OCI-LY3 (cell line): ENCODE data around the gene DUSP19.
A peak's percentile ranks its signal among the peaks of the same experiment; 100 is the strongest.

Experiments used
- H2AFZ ChIP-seq: fragments of 200-600, 300-600 bp; shearing (Covaris generic); 2 replicates; pipeline ENCODE4 v1.6.0; 2014; ENCODE audit warnings: antibody characterized with exemption, low read depth, low read length
- H3K27ac ChIP-seq: fragments of 200-600, 300-600 bp; sonication (generic); 2 replicates; pipeline ENCODE4 v1.5.1; 2014; ENCODE audit warnings: mild to moderate bottlenecking, low read length, moderate library complexity, mixed read lengths
- H3K27me3 ChIP-seq: fragments of 200-600, 300-600 bp; sonication (generic); 2 replicates; pipeline ENCODE4 v1.6.1; 2014; ENCODE audit warnings: low read depth, low read length, mixed read lengths
- H3K36me3 ChIP-seq: fragments of 200-600, 300-600 bp; sonication (generic); replicated peaks from 2 replicates; pipeline ENCODE3; 2014; ENCODE audit warnings: low read depth, low read length, mixed read lengths
- H3K4me1 ChIP-seq: fragments of 300-600, 200-600 bp; sonication (generic); 2 replicates; pipeline ENCODE4 v1.6.1; 2014; ENCODE audit warnings: low read length, mixed read lengths
- H3K4me2 ChIP-seq: fragments of 200-600, 300-600 bp; sonication (generic); 2 replicates; pipeline ENCODE4 v1.6.1; 2014; ENCODE audit warnings: low read length, mixed read lengths
- H3K4me3 ChIP-seq: fragments of 300-600, 200-600 bp; sonication (generic); 2 replicates; pipeline ENCODE4 v1.5.1; 2014; ENCODE audit warnings: antibody characterized with exemption, mild to moderate bottlenecking, low read length, moderate library complexity
- H3K79me2 ChIP-seq: fragments of 300-600, 200-600 bp; shearing (Covaris generic); 2 replicates; pipeline ENCODE4 v1.6.1; 2014; ENCODE audit warnings: mild to moderate bottlenecking, low read length, mixed read lengths
- H3K9ac ChIP-seq: fragments of 300-600, 200-600 bp; shearing (Covaris generic); 2 replicates; pipeline ENCODE4 v1.6.0; 2014; ENCODE audit warnings: mild to moderate bottlenecking, low read length, moderate library complexity
- H3K9me3 ChIP-seq: fragments of 200-600, 300-600 bp; shearing (Covaris generic); 2 replicates; pipeline ENCODE4 v1.6.1; 2014; ENCODE audit warnings: low read length, mixed read lengths; ENCODE audit not compliant: insufficient read depth
- H4K20me1 ChIP-seq: fragments of 200-600, 300-600 bp; sonication (generic); 2 replicates; pipeline ENCODE4 v1.6.1; 2016; ENCODE audit warnings: low read length, mixed read lengths; ENCODE audit not compliant: insufficient read depth
- EZH2phosphoT487 ChIP-seq: fragments of 200-600 bp; shearing (Covaris generic); IDR thresholded peaks from 2 replicates; pipeline ENCODE4 v1.6.1; 2018; ENCODE audit warnings: antibody characterized with exemption, mixed run types, low read depth
- TF ChIP-seq, protein P1 (sequence below): fragments of 200-600, 300-600 bp; sonication (generic); IDR thresholded peaks from 2 replicates; pipeline ENCODE4 v1.5.1; 2014; ENCODE audit warnings: antibody characterized with exemption, low read length, low read depth

DUSP19 gene

DNA sequence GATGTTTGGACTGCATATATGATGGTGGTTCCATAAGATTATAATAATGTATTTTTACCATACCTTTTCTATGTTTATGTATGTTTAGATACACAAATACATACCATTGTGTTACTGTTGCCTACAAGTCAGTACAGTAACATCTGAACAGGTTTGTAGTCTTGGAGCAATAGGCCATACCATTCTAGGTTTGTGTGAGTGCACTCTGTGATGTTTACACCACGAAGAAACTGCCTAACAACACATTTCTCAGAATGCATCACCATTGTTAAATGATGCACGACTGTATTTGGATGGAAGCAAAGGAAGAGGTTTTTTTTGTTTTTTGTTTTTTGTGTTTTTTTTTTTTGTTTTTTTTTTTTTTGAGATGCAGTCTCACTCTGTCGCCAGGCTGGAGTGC is 9.5 kb downstream of the DUSP19 start:
- Histone ChIP-seq H3K36me3 (no peaks in the 10 kb centered on the region), H3K4me1 (peaks cover 5% of the 10 kb centered on the region), H4K20me1 (no peaks in the 10 kb centered on the region), H3K9me3 (no peaks in the 10 kb centered on the region; the same call in 1 of the 2 replicates), H3K9ac (no peak overlapping the region), H3K79me2 (no peaks in the 10 kb centered on the region), H3K27me3 (peaks cover 27% of the 10 kb centered on the region), H3K27ac (no peak overlapping the region), H3K4me3 (no peak overlapping the region), H3K4me2 (no peak overlapping the region), H2AFZ (no peak overlapping the region)
- TF ChIP-seq, protein P1, sequence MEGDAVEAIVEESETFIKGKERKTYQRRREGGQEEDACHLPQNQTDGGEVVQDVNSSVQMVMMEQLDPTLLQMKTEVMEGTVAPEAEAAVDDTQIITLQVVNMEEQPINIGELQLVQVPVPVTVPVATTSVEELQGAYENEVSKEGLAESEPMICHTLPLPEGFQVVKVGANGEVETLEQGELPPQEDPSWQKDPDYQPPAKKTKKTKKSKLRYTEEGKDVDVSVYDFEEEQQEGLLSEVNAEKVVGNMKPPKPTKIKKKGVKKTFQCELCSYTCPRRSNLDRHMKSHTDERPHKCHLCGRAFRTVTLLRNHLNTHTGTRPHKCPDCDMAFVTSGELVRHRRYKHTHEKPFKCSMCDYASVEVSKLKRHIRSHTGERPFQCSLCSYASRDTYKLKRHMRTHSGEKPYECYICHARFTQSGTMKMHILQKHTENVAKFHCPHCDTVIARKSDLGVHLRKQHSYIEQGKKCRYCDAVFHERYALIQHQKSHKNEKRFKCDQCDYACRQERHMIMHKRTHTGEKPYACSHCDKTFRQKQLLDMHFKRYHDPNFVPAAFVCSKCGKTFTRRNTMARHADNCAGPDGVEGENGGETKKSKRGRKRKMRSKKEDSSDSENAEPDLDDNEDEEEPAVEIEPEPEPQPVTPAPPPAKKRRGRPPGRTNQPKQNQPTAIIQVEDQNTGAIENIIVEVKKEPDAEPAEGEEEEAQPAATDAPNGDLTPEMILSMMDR: no peak
- TF ChIP-seq EZH2phosphoT487: no peak

DNA sequence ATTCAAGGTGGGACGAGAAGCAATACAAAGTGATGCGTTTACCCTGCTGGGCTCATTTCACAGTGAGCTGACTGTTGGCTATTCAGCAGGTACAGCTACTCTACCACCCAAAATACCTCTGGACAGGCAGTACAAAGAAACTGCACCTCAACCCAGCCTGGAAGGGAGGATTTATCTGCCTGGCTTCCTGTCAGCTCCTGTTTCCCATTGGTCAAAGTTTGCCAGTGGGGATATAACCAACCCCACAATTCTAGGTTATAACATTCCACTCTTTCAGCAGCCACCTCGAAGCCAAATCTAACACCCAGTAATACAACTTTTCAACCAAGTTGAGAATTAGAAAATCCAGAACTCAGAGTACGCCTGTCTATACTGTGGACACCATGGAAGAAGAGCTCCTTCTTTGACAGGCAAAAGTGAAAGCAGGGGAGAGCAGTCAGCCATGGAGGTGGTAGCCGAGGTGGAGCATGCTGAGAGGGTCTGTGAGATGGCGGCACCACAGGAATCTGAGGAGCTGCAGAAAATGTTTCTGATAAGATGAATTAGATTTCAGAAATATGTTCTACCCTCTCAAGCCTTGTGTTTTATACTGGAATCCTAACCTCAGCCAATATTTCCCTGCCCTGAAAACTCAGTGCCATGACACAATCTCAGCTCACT is 10.8 kb downstream of the DUSP19 start:
- H3K79me2 ChIP-seq: no peaks in the 10 kb centered on the region
- peaks cover 17% of the 10 kb centered on the region for H3K4me1 ChIP-seq
- H3K4me2 ChIP-seq: peak overlapping the region; percentile 66
- peak overlapping the region; percentile 9; the same call in 1 of the 2 replicates for H3K9ac ChIP-seq
- peaks cover 17% of the 10 kb centered on the region for H3K27me3 ChIP-seq
- no peaks in the 10 kb centered on the region for H3K36me3 ChIP-seq
- H3K9me3 ChIP-seq: no peaks in the 10 kb centered on the region
- no peak overlapping the region for H3K27ac ChIP-seq
- no peak for TF ChIP-seq EZH2phosphoT487
- H2AFZ ChIP-seq: peak overlapping the region; percentile 58
- peak overlapping the region; percentile 76 for H3K4me3 ChIP-seq
- no peaks in the 10 kb centered on the region for H4K20me1 ChIP-seq

- TF ChIP-seq, protein P1: no peak
- TF ChIP-seq EZH2phosphoT487: no peak
- no peaks in the 10 kb centered on the region for H4K20me1 ChIP-seq
- no peaks in the 10 kb centered on the region for H3K9me3 ChIP-seq
- H3K4me3 ChIP-seq: no peak overlapping the region
- H3K4me2 ChIP-seq: no peak overlapping the region
- H3K27ac ChIP-seq: no peak overlapping the region
- H3K36me3 ChIP-seq: no peaks in the 10 kb centered on the region
- H3K9ac ChIP-seq: no peak overlapping the region
- no peaks in the 10 kb centered on the region for H3K79me2 ChIP-seq
- H2AFZ ChIP-seq: no peak overlapping the region
- peaks cover 24% of the 10 kb centered on the region for H3K4me1 ChIP-seq
- H3K27me3 ChIP-seq: peaks cover 9% of the 10 kb centered on the region
These were observed 12.9 kb downstream of the DUSP19 start for GRCh38 chr2:183091318-183091953.

DNA sequence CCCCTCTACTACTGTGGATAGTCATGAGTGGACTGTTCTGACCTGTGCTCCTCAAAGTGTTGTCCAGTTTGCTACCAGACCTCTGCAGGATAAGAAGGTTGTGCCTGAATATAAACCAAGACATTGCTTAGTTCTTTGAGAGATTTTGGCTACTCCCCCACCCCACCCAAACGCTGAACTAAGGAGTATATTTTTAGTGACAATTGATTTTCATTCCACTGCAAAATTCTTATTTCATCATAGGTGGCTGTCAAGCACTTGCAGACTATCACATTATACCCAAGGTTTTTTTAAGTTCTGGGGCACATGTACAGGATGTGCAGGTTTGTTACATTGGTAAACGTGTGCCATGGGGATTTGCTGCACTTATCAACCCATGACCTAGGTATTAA is 13.4 kb downstream of the DUSP19 start:
- Histone ChIP-seq H3K9ac (no peak overlapping the region), H3K36me3 (no peaks in the 10 kb centered on the region), H3K4me3 (no peak overlapping the region), H3K4me1 (peaks cover 24% of the 10 kb centered on the region), H3K4me2 (no peak overlapping the region), H3K9me3 (no peaks in the 10 kb centered on the region), H4K20me1 (no peaks in the 10 kb centered on the region), H3K27ac (no peak overlapping the region), H3K27me3 (peaks cover 9% of the 10 kb centered on the region), H2AFZ (no peak overlapping the region), H3K79me2 (no peaks in the 10 kb centered on the region)
- TF ChIP-seq, protein P1: no peak
- TF ChIP-seq EZH2phosphoT487: no peak
